Measurements from ENCODE around the gene PPFIA2.

Gene PPFIA2

GRCh38 chr12:81255456-81255855, 503.7 kb downstream of the PPFIA2 start:
- DNase-seq, result no peak

DNA sequence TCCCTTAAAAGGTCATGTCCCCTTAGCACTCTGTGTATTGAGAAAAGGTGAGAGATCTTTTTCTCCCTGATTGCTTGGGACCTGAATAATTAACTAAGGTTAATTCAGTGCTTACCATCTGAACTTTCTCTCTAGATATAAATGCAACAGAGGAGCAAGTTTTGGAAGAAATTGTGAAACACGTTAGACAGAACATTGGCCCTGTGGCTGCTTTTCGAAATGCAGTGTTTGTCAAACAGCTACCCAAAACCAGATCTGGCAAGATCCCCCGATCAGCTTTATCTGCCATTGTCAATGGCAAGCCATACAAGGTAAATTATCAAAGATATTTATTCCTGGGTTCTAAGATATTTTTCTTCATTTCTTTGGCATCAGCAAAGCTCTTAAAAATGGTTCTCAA, 505.8 kb downstream of the PPFIA2 start:
- DNase-seq, result no peak

- no peak for DNase-seq
Measured at GRCh38 chr12:81252228-81252627, 506.9 kb downstream of the PPFIA2 start.

- no peak for DNase-seq
Measured at GRCh38 chr12:81249976-81250375, 509.2 kb downstream of the PPFIA2 start.

GRCh38 chr12:81245907-81246570, 513.1 kb downstream of the PPFIA2 start:
- DNase-seq, result peak; percentile 90

- peak; percentile 52 for DNase-seq
Measured at GRCh38 chr12:81245458-81245857, 513.7 kb downstream of the PPFIA2 start.

- no peak for DNase-seq
Measured at GRCh38 chr12:81231574-81232368, 527.4 kb downstream of the PPFIA2 start.

GRCh38 chr12:81229759-81230158, 529.4 kb downstream of the PPFIA2 start:
- DNase-seq, result peak; percentile 67

DNA sequence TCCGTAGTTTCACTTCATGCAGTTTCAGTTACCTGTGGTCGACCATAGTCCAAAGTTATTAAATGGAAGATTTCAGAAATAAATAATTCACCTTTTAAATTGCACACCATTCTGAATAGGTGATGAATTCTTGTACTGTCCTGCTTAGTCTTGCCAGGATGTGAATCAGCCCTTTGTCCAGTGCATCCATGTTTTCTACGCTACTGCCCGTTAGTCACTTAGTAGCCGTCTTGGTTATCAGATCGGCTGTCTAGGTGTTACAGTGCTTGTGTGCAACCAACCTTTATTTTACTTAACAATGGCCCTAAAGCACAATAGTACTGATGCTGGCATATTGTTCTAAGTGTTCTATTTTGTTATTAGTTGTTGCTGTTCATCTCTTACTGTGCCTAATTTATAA, 534.5 kb downstream of the PPFIA2 start:
- no peak for DNase-seq

GRCh38 chr12:81222846-81223592, 536.1 kb downstream of the PPFIA2 start:
- no peak for DNase-seq

GRCh38 chr12:81221681-81222080, 537.5 kb downstream of the PPFIA2 start:
- no peak for DNase-seq

DNA sequence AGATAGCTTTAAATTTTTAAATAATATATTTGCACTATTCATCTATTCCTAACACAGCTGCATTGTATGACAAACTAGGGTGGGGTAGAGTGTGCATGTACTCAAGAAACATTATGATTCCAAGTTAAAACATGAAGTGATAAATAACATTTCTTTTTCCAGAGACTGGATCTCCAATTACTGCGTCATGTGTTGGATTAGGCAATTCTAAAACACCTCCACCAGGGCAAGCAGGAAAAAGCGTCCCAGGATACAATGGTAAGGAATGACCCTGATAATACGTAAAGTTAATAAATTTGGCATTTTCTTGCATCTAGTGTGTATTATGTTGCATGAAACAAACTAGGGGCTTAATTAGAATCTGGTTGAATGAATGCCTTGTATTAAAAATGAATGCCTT, 542.4 kb downstream of the PPFIA2 start:
- DNase-seq, result no peak

DNA sequence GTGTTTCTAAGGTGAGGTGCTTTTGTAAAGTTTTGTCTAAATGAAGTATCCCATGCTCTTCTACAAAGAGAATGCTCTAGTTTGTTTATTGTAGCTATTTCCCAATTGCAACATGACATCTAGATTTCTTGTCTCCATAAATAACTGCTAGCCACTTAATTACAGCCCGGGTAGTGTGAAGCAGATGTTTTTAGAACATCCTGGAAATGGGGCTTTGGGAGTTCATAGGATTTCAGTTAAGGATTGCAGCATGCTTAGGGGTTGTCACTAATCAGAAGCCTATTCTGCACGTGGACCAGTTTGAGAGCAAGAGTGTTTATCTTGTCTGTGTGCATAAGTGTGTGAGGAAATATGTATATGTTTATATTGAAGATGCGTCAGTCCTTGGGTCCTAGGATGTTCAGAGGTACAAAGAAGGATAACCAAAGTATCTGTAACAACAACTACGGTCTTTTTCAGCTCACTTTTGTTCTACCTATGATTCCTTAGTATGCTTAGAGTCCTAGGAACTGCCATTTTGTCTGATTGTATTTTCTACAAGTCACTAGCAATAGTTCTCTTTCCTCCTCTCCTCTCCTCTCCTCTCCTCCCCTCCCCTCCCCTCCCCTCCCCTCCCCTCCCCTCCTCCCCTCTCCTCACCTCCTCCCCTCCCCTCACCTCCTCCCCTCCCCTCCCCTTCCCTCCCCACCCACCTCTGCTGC, 546.0 kb downstream of the PPFIA2 start:
- DNase-seq, result no peak

- DNase-seq, result no peak
Measured at GRCh38 chr12:81211306-81211705, 547.8 kb downstream of the PPFIA2 start.

GRCh38 chr12:81209772-81210225, 549.4 kb downstream of the PPFIA2 start:
- peak; percentile 46 for DNase-seq

DNA sequence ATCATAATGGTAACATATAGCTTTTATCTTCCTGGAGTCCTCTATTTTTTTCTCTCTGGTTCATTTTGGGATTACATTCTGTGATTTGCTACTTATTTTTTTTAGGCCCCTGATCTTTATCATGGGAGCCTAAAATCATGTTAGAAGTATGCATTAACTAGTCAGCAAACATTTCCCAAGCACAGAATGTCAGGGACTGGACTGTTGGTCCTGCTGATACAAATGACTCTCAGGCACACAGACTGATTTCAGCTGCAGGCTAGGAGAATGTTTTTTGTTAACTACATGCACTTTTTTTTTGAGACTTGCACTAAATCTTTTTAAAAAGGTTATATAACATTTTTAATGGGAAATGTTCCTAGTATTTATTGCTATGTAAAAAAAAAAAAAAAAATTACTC, 550.1 kb downstream of the PPFIA2 start:
- peak; percentile 22 for DNase-seq

GRCh38 chr12:81208187-81208911, 550.8 kb downstream of the PPFIA2 start:
- DNase-seq, result peak; percentile 68
